Measurements from ENCODE around the gene MUSTN1. TPM values are rescaled to one million over a fixed set of nuclear protein-coding genes. Genes with fewer than 3 reads are reported as not detected.

MUSTN1 gene
- total and polyA plus RNA-seq, 2 experiments from 2014 or later, result 0.27 to 1.8 TPM

DNA sequence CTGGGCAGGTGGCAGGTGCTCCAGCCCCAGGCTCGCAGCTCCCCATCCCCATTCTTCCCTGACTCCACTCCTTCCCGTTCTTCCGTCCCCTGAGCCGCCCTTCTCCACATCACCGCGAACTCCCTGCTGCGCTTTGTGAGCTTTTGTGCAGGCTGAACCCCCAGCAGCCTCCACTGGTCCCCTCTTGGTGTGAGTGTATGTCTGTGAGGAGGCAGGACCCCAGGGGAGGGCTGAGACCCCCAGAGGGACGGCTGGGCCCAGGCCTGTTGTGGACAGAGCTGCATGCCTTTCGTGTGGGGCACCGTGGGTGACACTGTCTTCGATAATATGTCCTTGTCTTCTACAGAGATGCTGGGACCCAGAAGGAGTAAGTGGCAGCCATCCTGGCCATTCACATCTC, 47.6 kb downstream of the MUSTN1 start:
- no peak overlapping the region for H3K4me2 ChIP-seq
- 88% methylated on average over 11 of the region's 11 CpGs for WGBS (ENCODE audit: low lambda C conversion rate, missing lambda C conversion rate)
- H2AFZ ChIP-seq, result no peak overlapping the region
- no peaks in the 10 kb centered on the region for H3K9me2 ChIP-seq (replicated peaks; ENCODE audit: insufficient read depth)
- DNase-seq (ENCODE audit: low spot score), result no peak
- no peaks in the 10 kb centered on the region for H3K27me3 ChIP-seq
- TF ChIP-seq EZH2phosphoT487 (IDR thresholded peaks at IDR 0.05; ENCODE audit: low read depth, severe bottlenecking, unreplicated experiment) (no peak), EZH2 (IDR thresholded peaks at IDR 0.05; ENCODE audit: borderline replicate concordance) (no peak)
- TF ChIP-seq, protein P1, sequence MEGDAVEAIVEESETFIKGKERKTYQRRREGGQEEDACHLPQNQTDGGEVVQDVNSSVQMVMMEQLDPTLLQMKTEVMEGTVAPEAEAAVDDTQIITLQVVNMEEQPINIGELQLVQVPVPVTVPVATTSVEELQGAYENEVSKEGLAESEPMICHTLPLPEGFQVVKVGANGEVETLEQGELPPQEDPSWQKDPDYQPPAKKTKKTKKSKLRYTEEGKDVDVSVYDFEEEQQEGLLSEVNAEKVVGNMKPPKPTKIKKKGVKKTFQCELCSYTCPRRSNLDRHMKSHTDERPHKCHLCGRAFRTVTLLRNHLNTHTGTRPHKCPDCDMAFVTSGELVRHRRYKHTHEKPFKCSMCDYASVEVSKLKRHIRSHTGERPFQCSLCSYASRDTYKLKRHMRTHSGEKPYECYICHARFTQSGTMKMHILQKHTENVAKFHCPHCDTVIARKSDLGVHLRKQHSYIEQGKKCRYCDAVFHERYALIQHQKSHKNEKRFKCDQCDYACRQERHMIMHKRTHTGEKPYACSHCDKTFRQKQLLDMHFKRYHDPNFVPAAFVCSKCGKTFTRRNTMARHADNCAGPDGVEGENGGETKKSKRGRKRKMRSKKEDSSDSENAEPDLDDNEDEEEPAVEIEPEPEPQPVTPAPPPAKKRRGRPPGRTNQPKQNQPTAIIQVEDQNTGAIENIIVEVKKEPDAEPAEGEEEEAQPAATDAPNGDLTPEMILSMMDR (IDR thresholded peaks at IDR 0.05; ENCODE audit: poor library complexity), result no peak
- H3K4me1 ChIP-seq (ENCODE audit: insufficient read depth), result no peaks in the 10 kb centered on the region
- H3K27ac ChIP-seq, result no peak overlapping the region
- no peaks in the 10 kb centered on the region for H3K36me3 ChIP-seq (replicated peaks; ENCODE audit: insufficient read depth, low read depth)
- no peak overlapping the region for H3K4me3 ChIP-seq
- H3K79me2 ChIP-seq, result no peaks in the 10 kb centered on the region
- H3K9me3 ChIP-seq (ENCODE audit: low read depth), result no peaks in the 10 kb centered on the region
- H4K20me1 ChIP-seq (ENCODE audit: insufficient read depth, poor library complexity, severe bottlenecking), result no peaks in the 10 kb centered on the region

DNA sequence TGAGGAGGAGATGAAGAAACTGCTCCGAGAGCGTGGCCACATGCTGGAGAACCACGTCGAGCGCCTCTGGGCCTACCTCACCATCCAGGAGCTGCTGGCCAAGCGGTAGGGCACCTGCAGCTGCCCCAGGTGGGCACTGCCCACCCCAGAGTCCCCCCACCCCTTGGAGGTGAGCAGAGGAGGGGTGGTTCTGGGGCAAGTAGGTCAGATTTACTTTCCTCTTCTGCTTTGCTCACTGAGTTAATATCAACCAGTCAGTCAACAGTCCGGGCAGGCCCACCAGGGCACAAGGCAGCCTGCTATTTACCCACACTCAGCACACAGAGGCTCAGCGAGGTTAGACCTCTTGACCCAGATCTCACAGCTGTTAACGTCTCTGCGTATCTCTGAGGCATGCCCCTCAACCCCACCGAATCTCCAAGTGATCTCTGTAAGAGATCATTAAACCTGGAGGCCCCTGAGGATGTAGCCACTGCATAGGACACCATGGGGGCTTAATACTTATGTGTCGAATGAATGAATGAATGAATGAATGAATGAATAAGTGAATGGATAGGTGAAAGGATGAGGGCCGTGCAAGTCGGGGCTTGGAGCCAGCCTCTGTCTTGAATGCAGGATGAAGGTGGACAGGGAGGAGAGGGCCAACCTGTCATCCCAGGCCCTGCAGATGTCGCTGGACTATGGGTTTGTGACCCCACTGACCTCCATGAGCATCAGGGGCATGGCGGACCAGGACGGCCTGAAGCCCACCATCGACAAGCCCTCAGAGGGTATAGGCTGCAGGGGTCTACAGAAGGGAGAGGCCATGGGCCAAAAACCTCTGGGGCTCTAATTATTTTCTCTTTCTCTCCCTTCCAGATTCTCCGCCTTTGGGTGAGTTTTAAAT, 48.2 kb downstream of the MUSTN1 start:
- Histone ChIP-seq H3K27ac (no peak overlapping the region), H3K9me3 (ENCODE audit: low read depth) (no peaks in the 10 kb centered on the region), H3K36me3 (replicated peaks; ENCODE audit: insufficient read depth, low read depth) (no peaks in the 10 kb centered on the region), H3K4me2 (no peak overlapping the region), H3K79me2 (no peaks in the 10 kb centered on the region), H3K4me3 (no peak overlapping the region), H4K20me1 (ENCODE audit: insufficient read depth, poor library complexity, severe bottlenecking) (no peaks in the 10 kb centered on the region), H3K9me2 (replicated peaks; ENCODE audit: insufficient read depth) (no peaks in the 10 kb centered on the region), H2AFZ (no peak overlapping the region), H3K4me1 (ENCODE audit: insufficient read depth) (no peaks in the 10 kb centered on the region), H3K27me3 (no peaks in the 10 kb centered on the region)
- 81% methylated on average over 19 of the region's 19 CpGs for WGBS (ENCODE audit: low lambda C conversion rate, missing lambda C conversion rate)
- no peak for TF ChIP-seq EZH2 (IDR thresholded peaks at IDR 0.05; ENCODE audit: borderline replicate concordance)
- no peak for TF ChIP-seq EZH2phosphoT487 (IDR thresholded peaks at IDR 0.05; ENCODE audit: low read depth, severe bottlenecking, unreplicated experiment)
- TF ChIP-seq, protein P1 (IDR thresholded peaks at IDR 0.05; ENCODE audit: poor library complexity), result no peak
- no peak for DNase-seq (ENCODE audit: low spot score)

- no peak for DNase-seq (ENCODE audit: low spot score)
- no peaks in the 10 kb centered on the region for H3K9me3 ChIP-seq (ENCODE audit: low read depth)
- no peaks in the 10 kb centered on the region for H3K79me2 ChIP-seq
- H3K4me1 ChIP-seq (ENCODE audit: insufficient read depth), result no peaks in the 10 kb centered on the region
- 76% methylated on average over 5 of the region's 5 CpGs for WGBS (ENCODE audit: low lambda C conversion rate, missing lambda C conversion rate)
- H3K36me3 ChIP-seq (replicated peaks; ENCODE audit: insufficient read depth, low read depth), result no peaks in the 10 kb centered on the region
- no peak overlapping the region for H3K4me2 ChIP-seq
- H3K27me3 ChIP-seq, result no peaks in the 10 kb centered on the region
- no peaks in the 10 kb centered on the region for H3K9me2 ChIP-seq (replicated peaks; ENCODE audit: insufficient read depth)
- TF ChIP-seq EZH2 (IDR thresholded peaks at IDR 0.05; ENCODE audit: borderline replicate concordance), result no peak
- no peaks in the 10 kb centered on the region for H4K20me1 ChIP-seq (ENCODE audit: insufficient read depth, poor library complexity, severe bottlenecking)
- H3K4me3 ChIP-seq, result no peak overlapping the region
- no peak overlapping the region for H3K27ac ChIP-seq
- H2AFZ ChIP-seq, result no peak overlapping the region
Measured at GRCh38 chr3:52784931-52785590, 49.8 kb downstream of the MUSTN1 start.

GRCh38 chr3:52784021-52784621, 50.7 kb downstream of the MUSTN1 start:
- H3K36me3 ChIP-seq (replicated peaks; ENCODE audit: insufficient read depth, low read depth), result no peaks in the 10 kb centered on the region
- no peaks in the 10 kb centered on the region for H3K79me2 ChIP-seq
- no peaks in the 10 kb centered on the region for H3K27me3 ChIP-seq
- WGBS (ENCODE audit: low lambda C conversion rate, missing lambda C conversion rate), result 89% methylated on average over 18 of the region's 18 CpGs
- H3K27ac ChIP-seq, result no peak overlapping the region
- H4K20me1 ChIP-seq (ENCODE audit: insufficient read depth, poor library complexity, severe bottlenecking), result no peaks in the 10 kb centered on the region
- H3K4me1 ChIP-seq (ENCODE audit: insufficient read depth), result no peaks in the 10 kb centered on the region
- TF ChIP-seq, protein P1 (IDR thresholded peaks at IDR 0.05; ENCODE audit: poor library complexity), result no peak
- TF ChIP-seq EZH2 (IDR thresholded peaks at IDR 0.05; ENCODE audit: borderline replicate concordance) (no peak), EZH2phosphoT487 (IDR thresholded peaks at IDR 0.05; ENCODE audit: low read depth, severe bottlenecking, unreplicated experiment) (no peak)
- H3K4me3 ChIP-seq, result no peak overlapping the region
- no peak overlapping the region for H2AFZ ChIP-seq
- no peaks in the 10 kb centered on the region for H3K9me2 ChIP-seq (replicated peaks; ENCODE audit: insufficient read depth)
- no peak overlapping the region for H3K4me2 ChIP-seq
- no peak for DNase-seq (ENCODE audit: low spot score)
- no peaks in the 10 kb centered on the region for H3K9me3 ChIP-seq (ENCODE audit: low read depth)

Measured in hepatocyte (in vitro differentiated cells).